HUDEP-2 (cell line): ENCODE data around the gene DDX1.
"Not testable (repeated sequence)": the region's sequence is repeated elsewhere in the genome, so short reads cannot be mapped to it uniquely, and the experiment has no call there.

Experiments
- DNase-seq, 76 experiments: peaks; one replicate each; lab custom pipeline; 2025; ENCODE audit not compliant: unreplicated experiment in 76 of 76; lab: John Stamatoyannopoulos, UW

DDX1 gene

GRCh38 chr2:15614545-15615300 is 23.1 kb downstream of the DDX1 start:
- DNase-seq = peak in 40 of 76 experiments; percentile 2 to 64 (median 24)

GRCh38 chr2:15615301-15615920 is 23.7 kb downstream of the DDX1 start:
- DNase-seq = no peak

GRCh38 chr2:15616429-15616828 is 24.8 kb downstream of the DDX1 start:
- DNase-seq = no peak

- no peak for DNase-seq
These were observed 25.4 kb downstream of the DDX1 start for GRCh38 chr2:15616850-15617777.

- DNase-seq = no peak
These were observed 26.2 kb downstream of the DDX1 start for GRCh38 chr2:15617778-15618448.

GRCh38 chr2:15618449-15618855 is 26.8 kb downstream of the DDX1 start:
- no peak for DNase-seq

- no peak for DNase-seq
These were observed 27.4 kb downstream of the DDX1 start for GRCh38 chr2:15619076-15619475.

GRCh38 chr2:15619510-15619909 is 27.8 kb downstream of the DDX1 start:
- DNase-seq = no peak

GRCh38 chr2:15619938-15620337 is 28.3 kb downstream of the DDX1 start:
- no peak for DNase-seq

GRCh38 chr2:15620340-15620739 is 28.7 kb downstream of the DDX1 start:
- DNase-seq = no peak

- no peak for DNase-seq
These were observed 29.3 kb downstream of the DDX1 start for GRCh38 chr2:15620857-15621471.

- DNase-seq = not testable (repeated sequence)
These were observed 29.8 kb downstream of the DDX1 start for GRCh38 chr2:15621472-15621870.

GRCh38 chr2:15622214-15622613 is 30.5 kb downstream of the DDX1 start:
- no peak for DNase-seq

GRCh38 chr2:15622614-15623480 is 31.2 kb downstream of the DDX1 start:
- DNase-seq = no peak

GRCh38 chr2:15623481-15623796 is 31.8 kb downstream of the DDX1 start:
- no peak for DNase-seq

- no peak for DNase-seq
These were observed 32.4 kb downstream of the DDX1 start for GRCh38 chr2:15623898-15624541.

GRCh38 chr2:15624903-15625302 is 33.2 kb downstream of the DDX1 start:
- no peak for DNase-seq

GRCh38 chr2:15625344-15626036 is 33.8 kb downstream of the DDX1 start:
- DNase-seq = no peak
